Muscle layer of duodenum (tissue), 2 donors: ENCODE data around the gene WDR64.

ENCODE experiments used
- H3K27ac ChIP-seq: one replicate; pipeline ENCODE4 v1.7.0; 2013; ENCODE audit warnings: mild to moderate bottlenecking, low read length
- H3K27me3 ChIP-seq: one replicate; pipeline ENCODE4 v1.7.0; 2013; ENCODE audit warnings: low read depth, mild to moderate bottlenecking, control low read depth, low read length
- H3K36me3 ChIP-seq, 2 donors: one replicate each; pipeline ENCODE4 v1.7.0; 2013; ENCODE audit warnings: low read length in 2 of 2, control low read depth in 1 of 2, mild to moderate bottlenecking in 1 of 2; ENCODE audit not compliant: insufficient read depth in 2 of 2, control insufficient read depth in 1 of 2
- H3K4me1 ChIP-seq, 2 donors: one replicate each; pipeline ENCODE4 v1.7.0; 2013; ENCODE audit warnings: low read length in 2 of 2, mild to moderate bottlenecking in 2 of 2, control low read depth in 1 of 2, moderate library complexity in 1 of 2; ENCODE audit not compliant: insufficient read depth in 2 of 2, control insufficient read depth in 1 of 2
- H3K4me3 ChIP-seq, 2 donors: one replicate each; pipeline ENCODE4 v1.7.0; 2013; ENCODE audit warnings: low read length in 2 of 2, low read depth in 1 of 2, mild to moderate bottlenecking in 1 of 2
- H3K9me3 ChIP-seq, 2 donors: one replicate each; pipeline ENCODE4 v1.7.0; 2013; ENCODE audit warnings: low read length in 2 of 2, control low read depth in 1 of 2, mild to moderate bottlenecking in 1 of 2; ENCODE audit not compliant: control insufficient read depth in 1 of 2
- donor health status: healthy.

Gene WDR64

GRCh38 chr1:241652012-241652411 lies at the start of gene WDR64:
TSS of gene WDR64 (plus strand) at chr1:241652281. CDS start at chr1:241652485, 204 bp downstream.
- H3K27ac ChIP-seq, result no peak within 1 kb of the TSS
- no peak within 1 kb of the TSS for H3K4me3 ChIP-seq
- no peaks in the 10 kb centered on the region for H3K27me3 ChIP-seq
- no peaks in the 10 kb centered on the region for H3K4me1 ChIP-seq
- H3K36me3 ChIP-seq, result no peaks in the 10 kb centered on the region
- H3K9me3 ChIP-seq, result no peaks in the 10 kb centered on the region

GRCh38 chr1:241603731-241604245 lies 48.3 kb upstream of the WDR64 start:
- Histone ChIP-seq H3K4me1 (no peaks in the 10 kb centered on the region), H3K9me3 (no peaks in the 10 kb centered on the region), H3K4me3 (no peak overlapping the region), H3K27ac (no peak overlapping the region), H3K27me3 (no peaks in the 10 kb centered on the region), H3K36me3 (no peaks in the 10 kb centered on the region)

- Histone ChIP-seq H3K27ac (no peak overlapping the region), H3K4me3 (no peak overlapping the region), H3K36me3 (no peaks in the 10 kb centered on the region), H3K9me3 (no peaks in the 10 kb centered on the region), H3K4me1 (no peaks in the 10 kb centered on the region), H3K27me3 (no peaks in the 10 kb centered on the region)
These were observed 46.8 kb upstream of the WDR64 start for GRCh38 chr1:241605146-241605805.

GRCh38 chr1:241606544-241606943 lies 45.5 kb upstream of the WDR64 start:
- H3K9me3 ChIP-seq, result no peaks in the 10 kb centered on the region
- H3K4me3 ChIP-seq, result no peak overlapping the region
- H3K27me3 ChIP-seq, result no peaks in the 10 kb centered on the region
- H3K27ac ChIP-seq, result no peak overlapping the region
- no peaks in the 10 kb centered on the region for H3K36me3 ChIP-seq
- no peaks in the 10 kb centered on the region for H3K4me1 ChIP-seq

- Histone ChIP-seq H3K27me3 (no peaks in the 10 kb centered on the region), H3K27ac (no peak overlapping the region), H3K4me1 (no peaks in the 10 kb centered on the region)
These were observed 44.6 kb upstream of the WDR64 start for GRCh38 chr1:241607497-241607896.

GRCh38 chr1:241608379-241609033 lies 43.6 kb upstream of the WDR64 start:
- Histone ChIP-seq H3K27ac (no peak overlapping the region), H3K36me3 (no peaks in the 10 kb centered on the region), H3K27me3 (no peaks in the 10 kb centered on the region), H3K4me1 (no peaks in the 10 kb centered on the region), H3K9me3 (no peaks in the 10 kb centered on the region), H3K4me3 (no peak overlapping the region)

More at GRCh38 chr1:241607497-241607896, 44.6 kb upstream of the WDR64 start:
- Histone ChIP-seq H3K36me3 (no peaks in the 10 kb centered on the region), H3K4me3 (no peak overlapping the region), H3K9me3 (no peaks in the 10 kb centered on the region)

GRCh38 chr1:241610056-241610815 lies 41.8 kb upstream of the WDR64 start:
- no peaks in the 10 kb centered on the region for H3K36me3 ChIP-seq
- H3K4me1 ChIP-seq, result no peaks in the 10 kb centered on the region
- H3K27me3 ChIP-seq, result no peaks in the 10 kb centered on the region
- no peaks in the 10 kb centered on the region for H3K9me3 ChIP-seq
- H3K27ac ChIP-seq, result no peak overlapping the region
- no peak overlapping the region for H3K4me3 ChIP-seq

GRCh38 chr1:241611063-241611462 lies 41.0 kb upstream of the WDR64 start:
- H3K27ac ChIP-seq, result no peak overlapping the region
- no peak overlapping the region for H3K4me3 ChIP-seq
- no peaks in the 10 kb centered on the region for H3K27me3 ChIP-seq
- H3K36me3 ChIP-seq, result no peaks in the 10 kb centered on the region
- H3K9me3 ChIP-seq, result no peaks in the 10 kb centered on the region
- no peaks in the 10 kb centered on the region for H3K4me1 ChIP-seq

- no peak overlapping the region for H3K27ac ChIP-seq
These were observed 40.3 kb upstream of the WDR64 start for GRCh38 chr1:241611736-241612135.

GRCh38 chr1:241612533-241613477 lies 39.3 kb upstream of the WDR64 start:
- Histone ChIP-seq H3K4me1 (no peaks in the 10 kb centered on the region), H3K4me3 (no peak overlapping the region), H3K27ac (no peak overlapping the region), H3K27me3 (no peaks in the 10 kb centered on the region), H3K9me3 (no peaks in the 10 kb centered on the region), H3K36me3 (no peaks in the 10 kb centered on the region)

More at GRCh38 chr1:241611736-241612135, 40.3 kb upstream of the WDR64 start:
- Histone ChIP-seq H3K4me1 (no peaks in the 10 kb centered on the region), H3K9me3 (no peaks in the 10 kb centered on the region), H3K27me3 (no peaks in the 10 kb centered on the region), H3K36me3 (no peaks in the 10 kb centered on the region), H3K4me3 (no peak overlapping the region)
